SU-DHL-6 (cell line): ENCODE measurements around the gene RASA2.

Experiments
- H2AFZ ChIP-seq: fragments of 200-600 bp; sonication (generic); 2 replicates; pipeline ENCODE4 v1.6.1; 2014; ENCODE audit warnings: low read depth, mild to moderate bottlenecking, moderate library complexity, mixed read lengths, antibody characterized with exemption, low read length; ENCODE audit not compliant: severe bottlenecking
- H3F3A ChIP-seq: fragments of 200-600 bp; shearing (Covaris generic); 2 replicates; pipeline ENCODE4 v1.6.0; 2016; ENCODE audit warnings: antibody characterized with exemption, mild to moderate bottlenecking; ENCODE audit not compliant: insufficient read depth
- H3K27ac ChIP-seq: fragments of 200-600 bp; sonication (generic); 2 replicates; pipeline ENCODE4 v1.5.1; 2016; ENCODE audit warnings: low read depth, mild to moderate bottlenecking, low read length, moderate library complexity, mixed read lengths
- H3K27me3 ChIP-seq: fragments of 200-600 bp; sonication (generic), shearing (Covaris generic); 2 replicates; pipeline ENCODE4 v1.6.0; 2014; ENCODE audit warnings: mild to moderate bottlenecking, low read length
- H3K36me3 ChIP-seq: fragments of 200-600 bp; sonication (generic); 2 replicates; pipeline ENCODE4 v1.6.1; 2014; ENCODE audit warnings: mild to moderate bottlenecking, low read length, mixed read lengths
- H3K4me2 ChIP-seq: fragments of 300-600, 200-600 bp; shearing (Covaris generic), sonication (generic); 2 replicates; pipeline ENCODE4 v1.6.0; 2014; ENCODE audit warnings: low read length, low read depth, mild to moderate bottlenecking; ENCODE audit not compliant: poor library complexity, severe bottlenecking
- H3K4me3 ChIP-seq: fragments of 200-600 bp; sonication (generic); 2 replicates; pipeline ENCODE4 v1.5.1; 2014; ENCODE audit warnings: antibody characterized with exemption, low read length, mild to moderate bottlenecking, mixed read lengths; ENCODE audit not compliant: insufficient read depth, poor library complexity, severe bottlenecking
- H3K79me2 ChIP-seq: fragments of 200-600 bp; sonication (generic); 2 replicates; pipeline ENCODE4 v1.6.1; 2014; ENCODE audit warnings: mild to moderate bottlenecking, low read length, moderate library complexity; ENCODE audit not compliant: insufficient read depth
- H3K9ac ChIP-seq: fragments of 200-600 bp; sonication (generic); 2 replicates; pipeline ENCODE4 v1.7.0; 2014; ENCODE audit warnings: mild to moderate bottlenecking, low read length
- H3K9me2 ChIP-seq: fragments of 200-600 bp; sonication (generic); replicated peaks from 2 replicates; pipeline ENCODE4 v1.6.1; 2014; ENCODE audit warnings: low read length; ENCODE audit not compliant: insufficient read depth
- H3K9me3 ChIP-seq: fragments of 200-600 bp; sonication (generic); 2 replicates; pipeline ENCODE4 v1.6.1; 2014; ENCODE audit warnings: low read length, mixed read lengths; ENCODE audit not compliant: insufficient read depth
- H4K20me1 ChIP-seq: fragments of 200-600 bp; sonication (generic); 2 replicates; pipeline ENCODE4 v1.6.1; 2014; ENCODE audit warnings: low read depth, mild to moderate bottlenecking, antibody characterized with exemption, low read length, moderate library complexity, mixed read lengths
- CTCF ChIP-seq: fragments of 200-600 bp; sonication (generic); IDR thresholded peaks from one replicate; pipeline ENCODE4 v1.5.1; 2017; ENCODE audit warnings: antibody characterized with exemption, mild to moderate bottlenecking, low read length, moderate library complexity; ENCODE audit not compliant: insufficient read depth, poor library complexity, severe bottlenecking
- EZH2phosphoT487 ChIP-seq: fragments of 200-600 bp; sonication (generic), shearing (Covaris generic); conservative IDR thresholded peaks from 2 replicates; pipeline ENCODE4 v1.6.1; 2018; ENCODE audit warnings: mild to moderate bottlenecking, antibody characterized with exemption, low read length, moderate library complexity, mixed read lengths

RASA2 gene

DNA sequence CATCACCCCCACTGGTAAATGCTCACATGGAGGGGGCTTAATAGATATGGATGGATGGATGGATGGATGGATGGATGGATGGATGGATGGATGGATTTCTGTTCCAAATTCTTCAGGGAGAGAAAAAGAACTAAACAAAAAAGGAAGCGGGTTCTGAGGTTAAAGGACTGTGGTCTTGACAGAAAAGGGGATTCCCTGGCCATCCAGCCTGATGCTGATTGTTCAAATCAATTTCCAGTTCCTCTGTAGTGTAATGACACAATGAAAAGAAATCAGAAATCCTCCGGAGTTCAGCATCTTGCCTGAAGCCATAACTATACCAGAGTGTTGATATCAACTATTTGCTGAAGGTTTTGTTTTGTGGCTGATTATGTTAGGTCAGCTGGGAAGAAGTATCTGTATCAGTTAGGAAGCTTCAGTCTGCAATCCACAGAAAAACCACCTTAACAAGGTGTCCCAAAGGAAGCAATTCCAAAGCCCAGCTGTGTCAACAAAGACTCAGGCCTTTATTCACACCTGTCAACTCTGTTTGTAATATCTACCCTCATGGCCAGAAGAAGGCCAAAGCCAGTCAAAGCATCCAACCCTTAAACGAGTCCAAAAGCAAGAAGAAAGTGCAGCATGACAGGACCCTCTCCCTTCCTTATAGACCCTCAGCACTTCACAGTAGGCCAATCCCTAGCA, 24.5 kb upstream of the RASA2 start:
- H4K20me1 ChIP-seq = no peaks in the 10 kb centered on the region
- no peaks in the 10 kb centered on the region for H3K36me3 ChIP-seq
- H3K27me3 ChIP-seq = no peaks in the 10 kb centered on the region
- no peak overlapping the region for H3K4me2 ChIP-seq
- no peak overlapping the region for H3K9ac ChIP-seq
- no peak overlapping the region for H3K4me3 ChIP-seq
- no peak overlapping the region for H2AFZ ChIP-seq
- H3F3A ChIP-seq = no peaks in the 10 kb centered on the region
- no peak for TF ChIP-seq EZH2phosphoT487
- no peak for TF ChIP-seq CTCF
- peaks cover 8% of the 10 kb centered on the region; the same call in 1 of the 2 replicates for H3K9me3 ChIP-seq
- H3K9me2 ChIP-seq = no peaks in the 10 kb centered on the region
- H3K79me2 ChIP-seq = no peaks in the 10 kb centered on the region
- H3K27ac ChIP-seq = no peak overlapping the region

DNA sequence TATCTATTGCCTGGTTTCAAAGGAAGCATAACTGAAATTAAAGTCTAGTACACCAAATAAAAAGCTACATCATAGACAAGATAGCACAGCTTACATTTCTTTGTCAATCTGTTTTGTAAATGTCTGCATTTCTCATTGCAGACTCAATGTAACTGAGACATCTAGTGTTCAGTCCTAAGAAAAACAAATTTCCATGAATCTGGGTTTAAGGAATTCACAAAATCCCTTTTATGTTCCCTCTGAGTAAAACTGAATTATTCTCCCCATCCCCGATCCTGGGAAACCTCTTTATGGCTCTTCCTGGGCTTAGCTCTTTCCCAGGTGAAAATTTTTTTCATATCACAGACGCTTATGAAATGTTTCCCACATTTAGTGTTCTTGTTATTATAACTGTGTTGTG, 21.6 kb upstream of the RASA2 start:
- H3K36me3 ChIP-seq = no peaks in the 10 kb centered on the region
- no peak overlapping the region for H3K9ac ChIP-seq
- H3K27ac ChIP-seq = no peak overlapping the region
- TF ChIP-seq CTCF (no peak), EZH2phosphoT487 (no peak)
- H3K4me2 ChIP-seq = no peak overlapping the region
- no peaks in the 10 kb centered on the region for H3K79me2 ChIP-seq
- H3K27me3 ChIP-seq = no peaks in the 10 kb centered on the region
- no peaks in the 10 kb centered on the region for H4K20me1 ChIP-seq
- H2AFZ ChIP-seq = no peak overlapping the region
- peaks cover 8% of the 10 kb centered on the region; the same call in 1 of the 2 replicates for H3K9me3 ChIP-seq
- H3F3A ChIP-seq = no peaks in the 10 kb centered on the region
- H3K4me3 ChIP-seq = no peak overlapping the region
- no peaks in the 10 kb centered on the region for H3K9me2 ChIP-seq

DNA sequence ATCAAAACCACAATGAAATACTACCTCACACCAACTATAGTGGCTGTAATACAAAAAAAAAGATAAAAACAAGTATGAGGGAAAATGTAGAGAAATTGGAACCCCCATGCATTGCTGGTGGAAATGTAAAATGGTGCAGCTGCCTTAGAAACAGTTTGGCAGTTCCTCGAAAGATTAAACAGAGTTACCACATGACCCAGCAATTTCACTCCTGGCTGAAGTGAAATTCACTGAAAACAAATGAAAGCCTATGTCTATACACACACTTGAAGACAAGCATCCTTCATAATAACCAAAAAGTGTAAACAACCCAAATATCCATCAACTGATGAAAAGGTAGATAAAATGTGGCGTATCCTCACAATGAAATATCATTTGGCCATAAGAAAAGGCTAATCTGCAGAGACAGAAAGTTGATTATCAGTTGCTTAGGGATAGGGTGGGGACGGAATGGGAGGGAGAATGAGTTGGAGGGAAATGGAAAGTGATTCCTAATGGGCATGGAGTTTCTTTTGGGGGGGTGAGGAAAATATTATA, 20.1 kb upstream of the RASA2 start:
- H2AFZ ChIP-seq = no peak overlapping the region
- no peak overlapping the region for H3K27ac ChIP-seq
- H3K36me3 ChIP-seq = no peaks in the 10 kb centered on the region
- no peaks in the 10 kb centered on the region for H3K79me2 ChIP-seq
- no peaks in the 10 kb centered on the region for H3F3A ChIP-seq
- no peaks in the 10 kb centered on the region for H4K20me1 ChIP-seq
- peaks cover 8% of the 10 kb centered on the region; the same call in 1 of the 2 replicates for H3K9me3 ChIP-seq
- TF ChIP-seq EZH2phosphoT487 (no peak), CTCF (no peak)
- no peaks in the 10 kb centered on the region for H3K27me3 ChIP-seq
- no peak overlapping the region for H3K4me2 ChIP-seq
- no peak overlapping the region for H3K4me3 ChIP-seq
- H3K9me2 ChIP-seq = no peaks in the 10 kb centered on the region
- no peak overlapping the region for H3K9ac ChIP-seq
